Spleen (tissue), 13 donors: ENCODE data around the gene PACS2. TPM values are rescaled to one million over a fixed set of nuclear protein-coding genes. Genes with fewer than 3 reads are reported as not detected.

Source experiments
- DNase-seq: peaks from one replicate; pipeline ENCODE4 v3.0.0-alpha.2; 2020
- H3K27ac ChIP-seq, 8 donors: fragments of 200-600 bp; sonication (generic) in 7 of 8; 1 replicate in 4 of 8; 2 replicates in 4 of 8; pipeline versions ENCODE4 v1.5.0 to v1.8.0; 2016 to 2021; ENCODE audit warnings: inconsistent platforms in 4 of 8, mild to moderate bottlenecking in 4 of 8, moderate library complexity in 1 of 8
- H3K27me3 ChIP-seq, 7 donors: fragments of 200-600 bp; sonication (generic) in 6 of 7; replicated peaks in 1 of 7; 1 replicate in 4 of 7; 2 replicates in 3 of 7; pipeline versions ENCODE4 v1.5.0 to v1.8.0; 2016 to 2021; ENCODE audit warnings: inconsistent platforms in 3 of 7, mild to moderate bottlenecking in 1 of 7
- H3K36me3 ChIP-seq, 6 donors: fragments of 200-600 bp; sonication (generic) in 5 of 6; 1 replicate in 4 of 6; 2 replicates in 2 of 6; pipeline versions ENCODE4 v1.5.0 to v1.8.0; 2016 to 2021; ENCODE audit warnings: inconsistent platforms in 2 of 6
- H3K4me1 ChIP-seq, 6 donors: fragments of 200-600 bp; sonication (generic) in 5 of 6; 1 replicate in 3 of 6; 2 replicates in 3 of 6; pipeline versions ENCODE4 v1.5.0 to v1.8.0; 2016 to 2021; ENCODE audit warnings: inconsistent platforms in 3 of 6
- H3K4me3 ChIP-seq, 8 donors: fragments of 200-600 bp; sonication (generic) in 7 of 8; 1 replicate in 4 of 8; 2 replicates in 4 of 8; pipeline versions ENCODE4 v1.5.0 to v1.8.0; 2016 to 2021; ENCODE audit warnings: inconsistent platforms in 4 of 8, mild to moderate bottlenecking in 4 of 8, moderate library complexity in 2 of 8
- H3K9me3 ChIP-seq, 8 donors: fragments of 200-600 bp; sonication (generic) in 7 of 8; 1 replicate in 4 of 8; 2 replicates in 4 of 8; pipeline versions ENCODE4 v1.5.0 to v1.8.0; 2016 to 2021; ENCODE audit warnings: inconsistent platforms in 4 of 8
- POLR2A ChIP-seq, 3 donors: fragments of 450-650 bp; IDR thresholded peaks; one replicate each; pipeline ENCODE4 v1.5.1; 2017; ENCODE audit warnings: antibody characterized with exemption in 3 of 3, mild to moderate bottlenecking in 1 of 3
- POLR2AphosphoS5 ChIP-seq, 3 donors: sonication (generic); formaldehyde crosslinking; IDR thresholded peaks; one replicate each; pipeline ENCODE4 v1.5.1; 2017; ENCODE audit warnings: antibody characterized with exemption in 3 of 3
- WGBS, 5 donors: extraction: QIAGEN DNeasy Blood & Tissue Kit in 3 of 5; methylation state at CpG; one replicate each; pipeline versions ENCODE4 v1.1.5 to v1.1.7; 2013 to 2018; 5-methylcytosine and 5-hydroxymethylcytosine counted together
- intact Hi-C: fragments of 100-400 bp; cut with DNase I; formaldehyde crosslinking; loops from one replicate; pipeline ENCODE4 v1.15.0; 2023; ENCODE audit warnings: low total_unique reads
- long read RNA-seq, 2 donors: transcript quantifications; one replicate each; lab custom pipeline, GENCODE V29; 2026
- polyA plus RNA-seq, 3 donors: library from polyadenylated mRNA; stranded (reverse); fragments of 200-250 nt; gene quantifications; one replicate each; pipeline ENCODE4 v1.2.1, GENCODE V29; 2013
- total RNA-seq, 7 donors: library from RNA; depleted of rRNA in 3 of 7; stranded (reverse); fragments of >200 nt in 3 of 7; fragmentation: NEBNext Ultra II Directional in 4 of 7; extraction: Animal tissue kit (Norgen Biotek cat#: 25700) in 4 of 7; gene quantifications; one replicate each; pipeline versions ENCODE4 v1.1.0 to v1.2.1, GENCODE V29; 2016 to 2021
- TF ChIP-seq, protein P1 (sequence below), 11 experiments: fragments of 200-600 bp in 7 of 11; fragments of 450-650 bp in 4 of 11; sonication (generic) in 4 of 11; IDR thresholded peaks in 8 of 11; conservative IDR thresholded peaks in 3 of 11; 1 replicate in 7 of 11; 2 replicates in 4 of 11; pipeline versions ENCODE4 v1.4.0 to v1.8.0; 2016 to 2021; ENCODE audit warnings: antibody characterized with exemption in 11 of 11, inconsistent platforms in 4 of 11, mild to moderate bottlenecking in 1 of 11
- donor health status: healthy with polysubstance abuse.
- donor health status: DM: no; HTN: no; CAD: no; lungs with moderate emphysema.
- donor health status: DM: no; HTN: no; CAD: no.
- donor health status: Bipolar disorder and iron deficiency.
- donor health status: healthy.
- donor health status: DM: no; HTN: no; CAD: no.
- donor health status: DM: yes; HTN: yes; CAD: no.

Gene PACS2
- total RNA-seq (100 to 1,000 TPM in 4 of 7 donors, 10 to 100 TPM in 3; 69.8 to 148 (median 104) TPM), polyA plus RNA-seq (100 to 1,000 TPM in 1 of 3 donors, 10 to 100 TPM in 2; 32.2 to 101 (median 72.4) TPM)
- long read RNA-seq, donor 1, transcript PACS2-201 (24 exons, 3,708 nt), result major isoform, 8 of 9 reads
- long read RNA-seq, donor 1, partial matches to known transcripts, result 0 of 9 reads
- long read RNA-seq, donor 1, other reads (novel, unspliced or antisense), result 0 of 9 reads
- long read RNA-seq, donor 2, transcript PACS2-201 (24 exons, 3,708 nt), result major isoform, 5 of 6 reads
- long read RNA-seq, donor 2, partial matches to known transcripts, result 0 of 6 reads
- long read RNA-seq, donor 2, other reads (novel, unspliced or antisense), result 0 of 6 reads

DNA sequence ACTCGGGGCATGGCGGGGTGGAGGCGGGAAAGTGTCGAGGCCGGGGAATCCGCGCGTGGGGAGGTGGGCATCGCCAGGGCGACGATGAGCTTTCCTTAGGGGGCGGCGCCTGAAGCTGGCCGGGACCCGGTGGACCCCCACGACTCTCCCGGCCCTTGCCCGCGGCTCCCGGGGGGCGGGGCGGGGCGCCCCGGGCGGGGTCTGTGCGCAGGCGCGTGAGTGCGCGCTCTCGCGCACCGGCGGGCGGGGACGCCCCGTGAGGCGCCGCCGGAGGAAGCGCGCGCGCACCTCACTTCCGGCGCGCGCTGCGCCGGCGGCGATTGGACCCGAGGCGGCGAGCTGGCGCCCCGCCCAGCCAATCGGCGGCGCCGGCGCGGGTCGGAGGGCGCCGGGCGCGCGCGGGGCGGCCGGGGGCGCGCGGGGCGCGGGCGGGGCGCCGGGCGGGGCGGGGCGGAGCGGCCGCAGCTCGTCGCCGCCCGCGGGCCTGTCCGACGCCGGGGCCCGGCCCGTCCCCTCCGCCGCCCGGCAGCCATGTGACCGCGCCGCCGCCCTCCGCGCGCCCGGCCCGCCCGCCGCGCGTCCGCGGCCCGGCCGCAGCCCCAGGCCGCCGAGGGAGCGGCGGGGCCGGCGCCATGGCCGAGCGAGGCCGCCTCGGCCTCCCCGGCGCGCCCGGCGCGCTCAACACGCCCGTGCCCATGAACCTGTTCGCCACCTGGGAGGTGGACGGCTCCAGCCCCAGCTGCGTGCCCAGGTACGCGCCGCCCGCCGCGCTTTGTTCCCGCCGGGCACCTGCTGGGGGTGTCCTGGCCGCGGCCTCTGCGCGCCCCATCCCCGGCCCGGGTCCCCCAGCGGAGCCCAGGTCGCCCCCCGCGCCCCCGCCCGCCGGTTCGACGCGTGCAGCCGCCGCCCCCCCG, at the start of gene PACS2:
Gene PACS2, plus strand, starts transcription at position 462 of the 914 bp plus-strand sequence. Its CDS starts 171 bp downstream, at position 633.
- peak; percentile 16 to 64 (median 59) for TF ChIP-seq POLR2AphosphoS5 (IDR thresholded peaks at IDR 0.05)
- TF ChIP-seq, protein P1, sequence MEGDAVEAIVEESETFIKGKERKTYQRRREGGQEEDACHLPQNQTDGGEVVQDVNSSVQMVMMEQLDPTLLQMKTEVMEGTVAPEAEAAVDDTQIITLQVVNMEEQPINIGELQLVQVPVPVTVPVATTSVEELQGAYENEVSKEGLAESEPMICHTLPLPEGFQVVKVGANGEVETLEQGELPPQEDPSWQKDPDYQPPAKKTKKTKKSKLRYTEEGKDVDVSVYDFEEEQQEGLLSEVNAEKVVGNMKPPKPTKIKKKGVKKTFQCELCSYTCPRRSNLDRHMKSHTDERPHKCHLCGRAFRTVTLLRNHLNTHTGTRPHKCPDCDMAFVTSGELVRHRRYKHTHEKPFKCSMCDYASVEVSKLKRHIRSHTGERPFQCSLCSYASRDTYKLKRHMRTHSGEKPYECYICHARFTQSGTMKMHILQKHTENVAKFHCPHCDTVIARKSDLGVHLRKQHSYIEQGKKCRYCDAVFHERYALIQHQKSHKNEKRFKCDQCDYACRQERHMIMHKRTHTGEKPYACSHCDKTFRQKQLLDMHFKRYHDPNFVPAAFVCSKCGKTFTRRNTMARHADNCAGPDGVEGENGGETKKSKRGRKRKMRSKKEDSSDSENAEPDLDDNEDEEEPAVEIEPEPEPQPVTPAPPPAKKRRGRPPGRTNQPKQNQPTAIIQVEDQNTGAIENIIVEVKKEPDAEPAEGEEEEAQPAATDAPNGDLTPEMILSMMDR (IDR thresholded peaks at IDR 0.05 in 8 of 11, conservative IDR thresholded peaks at IDR 0.05 in 3 of 11), result no peak
- TF ChIP-seq POLR2A (IDR thresholded peaks at IDR 0.05), result no peak
- peaks cover 0 to 4% (median 0%) of the 10 kb centered on the region in 7 donors for H3K27me3 ChIP-seq
- H3K4me3 ChIP-seq, result peak within 1 kb of the TSS; percentile 67 to 94 (median 77)
- intact Hi-C loops, result no loop called here
- DNase-seq, result peak; percentile 92
- no peaks in the 10 kb centered on the region for H3K9me3 ChIP-seq
- WGBS, 5 donors, result 0 to 1% (median 0%) methylated on average over 17 to 163 of the region's 163 CpGs
- peaks cover 9 to 46% (median 38%) of the 10 kb centered on the region in 6 donors for H3K4me1 ChIP-seq
- no peaks in the 10 kb centered on the region for H3K36me3 ChIP-seq
- peak within 1 kb of the TSS; percentile 60 to 92 (median 86) for H3K27ac ChIP-seq

DNA sequence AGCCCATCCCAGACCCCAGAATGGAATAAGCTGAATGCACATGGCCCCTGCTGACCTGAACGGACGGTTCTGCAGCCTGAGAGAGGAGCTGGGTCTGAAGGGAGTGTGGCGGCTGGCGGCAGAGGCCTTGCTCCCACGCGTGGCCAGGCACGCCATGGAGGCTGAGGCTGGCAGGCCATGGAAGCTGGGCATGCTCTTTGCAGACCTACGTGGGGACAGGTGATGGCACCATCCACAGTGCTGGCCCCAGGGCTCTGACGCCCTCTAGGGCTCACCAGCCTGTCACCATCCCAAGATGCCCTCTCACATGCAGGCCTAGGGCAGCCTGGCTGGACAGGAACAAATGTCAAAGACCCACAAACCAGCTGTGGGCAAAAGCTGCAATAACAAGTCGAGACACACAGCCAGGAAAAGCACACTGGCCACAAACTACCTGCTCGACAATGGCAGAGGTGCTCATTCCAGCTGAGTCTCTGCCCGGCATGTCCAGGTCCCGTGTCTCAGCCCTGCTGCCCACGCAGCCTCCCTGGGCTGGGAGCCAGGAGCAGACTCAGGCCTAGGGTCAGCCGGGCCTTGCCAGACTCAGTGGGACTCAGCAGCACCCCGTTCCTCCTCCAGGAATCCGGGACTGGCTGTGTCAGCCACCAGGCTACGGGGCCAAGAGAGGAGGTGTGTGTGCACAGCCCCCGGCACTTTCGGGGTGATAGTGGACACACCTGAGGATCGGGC, 46.6 kb upstream of the PACS2 start:
- 86 to 95% (median 93%) methylated on average over 18 to 21 of the region's 21 CpGs for WGBS, 5 donors
- Histone ChIP-seq H3K36me3 (peaks cover 0 to 74% (median 12%) of the 10 kb centered on the region in 6 donors), H3K27ac (no peak overlapping the region), H3K9me3 (no peaks in the 10 kb centered on the region), H3K4me1 (no peaks in the 10 kb centered on the region), H3K27me3 (no peaks in the 10 kb centered on the region), H3K4me3 (no peak overlapping the region)
- no peak for DNase-seq
- TF ChIP-seq POLR2A (IDR thresholded peaks at IDR 0.05) (no peak), POLR2AphosphoS5 (IDR thresholded peaks at IDR 0.05) (no peak)
- TF ChIP-seq, protein P1 (IDR thresholded peaks at IDR 0.05 in 8 of 11, conservative IDR thresholded peaks at IDR 0.05 in 3 of 11), result no peak
- intact Hi-C loops, result no loop called here

DNA sequence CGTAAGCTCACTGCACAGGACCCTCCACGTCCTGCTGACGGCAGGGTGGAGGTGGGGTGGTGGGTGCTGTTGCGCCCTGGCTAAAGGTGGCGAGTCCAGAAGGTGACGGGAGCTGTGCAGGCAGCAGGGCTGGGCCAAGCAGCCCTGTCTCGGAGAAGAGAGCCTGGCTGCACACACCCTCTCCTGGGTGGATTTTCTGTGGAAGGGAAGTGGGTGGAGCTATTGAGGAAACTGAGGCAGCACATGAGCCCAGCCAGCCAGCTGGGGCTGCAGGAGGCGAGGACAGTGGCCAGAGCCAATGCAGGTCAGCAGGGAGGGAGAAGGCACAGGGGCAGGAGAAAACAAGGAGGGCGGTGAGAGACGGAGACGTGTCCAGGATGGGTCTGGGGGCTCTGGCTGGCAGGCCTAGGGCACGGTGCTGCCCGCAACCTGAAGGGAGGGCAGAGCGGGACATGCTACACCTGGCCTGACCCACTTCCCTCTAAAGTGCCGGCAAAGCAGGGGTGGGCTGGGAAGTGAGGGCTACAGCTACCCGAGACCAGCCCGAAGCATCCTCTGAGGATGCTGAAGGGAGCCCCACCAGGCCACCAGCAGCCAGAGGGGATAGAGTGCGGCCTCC, 45.7 kb upstream of the PACS2 start:
- Histone ChIP-seq H3K9me3 (no peaks in the 10 kb centered on the region), H3K27me3 (no peaks in the 10 kb centered on the region), H3K4me1 (no peaks in the 10 kb centered on the region), H3K36me3 (peaks cover 0 to 67% (median 11%) of the 10 kb centered on the region in 6 donors), H3K4me3 (no peak overlapping the region), H3K27ac (no peak overlapping the region)
- DNase-seq, result no peak
- 85 to 96% (median 92%) methylated on average over 16 to 18 of the region's 18 CpGs for WGBS, 5 donors
- intact Hi-C loops, result no loop called here
- no peak for TF ChIP-seq POLR2A (IDR thresholded peaks at IDR 0.05)
- TF ChIP-seq, protein P1 (IDR thresholded peaks at IDR 0.05 in 8 of 11, conservative IDR thresholded peaks at IDR 0.05 in 3 of 11), result no peak
- no peak for TF ChIP-seq POLR2AphosphoS5 (IDR thresholded peaks at IDR 0.05)
